Neural progenitor cell (in vitro differentiated cells): ENCODE measurements around the gene CRIP1. TPM values are rescaled to one million over a fixed set of nuclear protein-coding genes. Genes with fewer than 3 reads are reported as not detected.

Source experiments
- DNase-seq: peaks from one replicate; pipeline ENCODE4 v3.0.0-alpha.2; 2016; ENCODE audit warnings: low spot score
- H2AFZ ChIP-seq: fragments of 200-600 bp; sonication (generic); replicated peaks from 2 replicates; pipeline ENCODE4 v1.6.1; 2016; ENCODE audit warnings: antibody characterized with exemption
- H3F3A ChIP-seq: fragments of 200-600 bp; sonication (generic); 2 replicates; pipeline ENCODE4 v1.6.1; 2016; ENCODE audit warnings: antibody characterized with exemption, low read depth
- H3K27ac ChIP-seq: fragments of 200-600 bp; sonication (generic); 2 replicates; pipeline ENCODE4 v1.5.1; 2016; ENCODE audit warnings: mild to moderate bottlenecking
- H3K27me3 ChIP-seq: fragments of 200-600 bp; sonication (generic); 2 replicates; pipeline ENCODE4 v1.6.1; 2016; ENCODE audit warnings: mild to moderate bottlenecking, moderate library complexity
- H3K36me3 ChIP-seq: fragments of 200-600 bp; sonication (generic); 2 replicates; pipeline ENCODE4 v1.5.1; 2016
- H3K4me1 ChIP-seq: fragments of 200-600 bp; sonication (generic); 2 replicates; pipeline ENCODE4 v1.6.1; 2016; ENCODE audit warnings: mixed run types
- H3K4me2 ChIP-seq: fragments of 200-600 bp; sonication (generic); 2 replicates; pipeline ENCODE4 v1.6.1; 2016
- H3K4me3 ChIP-seq: fragments of 200-600 bp; sonication (generic); 2 replicates; pipeline ENCODE4 v1.5.1; 2016
- H3K79me2 ChIP-seq: fragments of 200-600 bp; sonication (generic); 2 replicates; pipeline ENCODE4 v1.6.1; 2016; ENCODE audit warnings: low read depth
- H3K9ac ChIP-seq: fragments of 200-600 bp; sonication (generic); 2 replicates; pipeline ENCODE4 v1.6.1; 2016
- H3K9me3 ChIP-seq: fragments of 200-600 bp; sonication (generic); 2 replicates; pipeline ENCODE4 v1.5.1; 2016; ENCODE audit warnings: low read depth
- H4K20me1 ChIP-seq: fragments of 200-600 bp; sonication (generic); 2 replicates; pipeline ENCODE4 v1.6.1; 2016; ENCODE audit warnings: low read depth
- H3K27ac Mint-ChIP-seq: 3 replicates; pipeline ENCODE4 v1.8.0; 2021; ENCODE audit warnings: mixed read lengths
- H3K27me3 Mint-ChIP-seq: 2 replicates; pipeline ENCODE4 v1.8.0; 2022; ENCODE audit warnings: low read depth, mild to moderate bottlenecking, inconsistent platforms, moderate library complexity, mixed read lengths; ENCODE audit not compliant: insufficient read depth
- H3K36me3 Mint-ChIP-seq: 3 replicates; pipeline ENCODE4 v1.8.0; 2021; ENCODE audit warnings: mixed read lengths
- H3K4me1 Mint-ChIP-seq: 3 replicates; pipeline ENCODE4 v1.8.0; 2021; ENCODE audit warnings: mixed read lengths
- H3K4me3 Mint-ChIP-seq: 3 replicates; pipeline ENCODE4 v1.8.0; 2021; ENCODE audit warnings: mild to moderate bottlenecking, moderate library complexity, mixed read lengths
- H3K9me3 Mint-ChIP-seq: 3 replicates; pipeline ENCODE4 v1.8.0; 2020; ENCODE audit warnings: mixed read lengths
- EZH2 ChIP-seq: fragments of 200-600 bp; sonication (generic); IDR thresholded peaks from 2 replicates; pipeline ENCODE4 v1.6.1; 2017; ENCODE audit warnings: antibody characterized with exemption, mild to moderate bottlenecking, moderate library complexity
- EZH2phosphoT487 ChIP-seq: fragments of 200-600 bp; sonication (generic); IDR thresholded peaks from 2 replicates; pipeline ENCODE4 v1.6.1; 2017; ENCODE audit warnings: antibody characterized with exemption
- total RNA-seq: library from RNA; depleted of rRNA; stranded (reverse); fragments of >200 nt; gene quantifications from 2 replicates; pipeline ENCODE4 v1.2.3, GENCODE V29; 2015; ENCODE audit warnings: low replicate concordance
- TF ChIP-seq, protein P1 (sequence below): fragments of 200-600 bp; sonication (generic); IDR thresholded peaks from 2 replicates; pipeline ENCODE4 v1.5.1; 2017; ENCODE audit warnings: antibody characterized with exemption, mild to moderate bottlenecking

CRIP1 gene
- total RNA-seq, 1 donor from 2014 or later = not detected

DNA sequence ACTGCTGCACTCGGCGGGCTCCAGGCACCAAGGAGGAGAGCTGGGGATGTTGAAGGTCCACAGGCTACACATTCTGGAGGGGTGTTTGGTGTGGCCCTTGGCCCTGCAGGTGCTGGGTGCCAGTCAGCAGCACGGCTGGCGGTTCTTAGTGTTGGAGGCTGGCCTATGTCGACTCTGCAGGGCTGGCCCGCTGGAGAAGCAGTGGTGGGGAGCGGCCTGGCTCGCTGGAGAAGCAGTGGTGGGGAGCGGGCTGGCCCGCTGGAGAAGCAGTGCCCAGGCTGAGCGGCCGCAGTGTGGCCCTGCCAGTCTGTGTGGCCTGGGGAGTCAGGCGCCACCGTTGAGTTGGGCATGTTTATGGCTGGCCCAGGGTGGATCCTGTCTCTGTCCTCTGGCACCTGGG is 39.7 kb upstream of the CRIP1 start:
- H3K9ac ChIP-seq = no peak overlapping the region
- no peak overlapping the region for H3K4me3 ChIP-seq
- no peaks in the 10 kb centered on the region for H3K27me3 Mint-ChIP-seq
- peak overlapping the region; percentile 17 for H3K27ac Mint-ChIP-seq
- H2AFZ ChIP-seq = no peak overlapping the region
- no peaks in the 10 kb centered on the region for H3K9me3 ChIP-seq
- no peaks in the 10 kb centered on the region for H3F3A ChIP-seq
- no peak for DNase-seq
- TF ChIP-seq, protein P1, sequence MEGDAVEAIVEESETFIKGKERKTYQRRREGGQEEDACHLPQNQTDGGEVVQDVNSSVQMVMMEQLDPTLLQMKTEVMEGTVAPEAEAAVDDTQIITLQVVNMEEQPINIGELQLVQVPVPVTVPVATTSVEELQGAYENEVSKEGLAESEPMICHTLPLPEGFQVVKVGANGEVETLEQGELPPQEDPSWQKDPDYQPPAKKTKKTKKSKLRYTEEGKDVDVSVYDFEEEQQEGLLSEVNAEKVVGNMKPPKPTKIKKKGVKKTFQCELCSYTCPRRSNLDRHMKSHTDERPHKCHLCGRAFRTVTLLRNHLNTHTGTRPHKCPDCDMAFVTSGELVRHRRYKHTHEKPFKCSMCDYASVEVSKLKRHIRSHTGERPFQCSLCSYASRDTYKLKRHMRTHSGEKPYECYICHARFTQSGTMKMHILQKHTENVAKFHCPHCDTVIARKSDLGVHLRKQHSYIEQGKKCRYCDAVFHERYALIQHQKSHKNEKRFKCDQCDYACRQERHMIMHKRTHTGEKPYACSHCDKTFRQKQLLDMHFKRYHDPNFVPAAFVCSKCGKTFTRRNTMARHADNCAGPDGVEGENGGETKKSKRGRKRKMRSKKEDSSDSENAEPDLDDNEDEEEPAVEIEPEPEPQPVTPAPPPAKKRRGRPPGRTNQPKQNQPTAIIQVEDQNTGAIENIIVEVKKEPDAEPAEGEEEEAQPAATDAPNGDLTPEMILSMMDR = no peak
- no peak for TF ChIP-seq EZH2
- no peak for TF ChIP-seq EZH2phosphoT487
- no peak overlapping the region for H3K4me3 Mint-ChIP-seq
- no peak overlapping the region for H3K4me2 ChIP-seq
- H4K20me1 ChIP-seq = peaks cover 53% of the 10 kb centered on the region
- H3K27ac ChIP-seq = no peak overlapping the region
- H3K79me2 ChIP-seq = peaks cover 16% of the 10 kb centered on the region
- no peaks in the 10 kb centered on the region for H3K9me3 Mint-ChIP-seq
- H3K27me3 ChIP-seq = no peaks in the 10 kb centered on the region
- H3K4me1 Mint-ChIP-seq = no peaks in the 10 kb centered on the region
- H3K36me3 Mint-ChIP-seq = peaks cover 4% of the 10 kb centered on the region
- H3K4me1 ChIP-seq = no peaks in the 10 kb centered on the region
- H3K36me3 ChIP-seq = no peaks in the 10 kb centered on the region

DNA sequence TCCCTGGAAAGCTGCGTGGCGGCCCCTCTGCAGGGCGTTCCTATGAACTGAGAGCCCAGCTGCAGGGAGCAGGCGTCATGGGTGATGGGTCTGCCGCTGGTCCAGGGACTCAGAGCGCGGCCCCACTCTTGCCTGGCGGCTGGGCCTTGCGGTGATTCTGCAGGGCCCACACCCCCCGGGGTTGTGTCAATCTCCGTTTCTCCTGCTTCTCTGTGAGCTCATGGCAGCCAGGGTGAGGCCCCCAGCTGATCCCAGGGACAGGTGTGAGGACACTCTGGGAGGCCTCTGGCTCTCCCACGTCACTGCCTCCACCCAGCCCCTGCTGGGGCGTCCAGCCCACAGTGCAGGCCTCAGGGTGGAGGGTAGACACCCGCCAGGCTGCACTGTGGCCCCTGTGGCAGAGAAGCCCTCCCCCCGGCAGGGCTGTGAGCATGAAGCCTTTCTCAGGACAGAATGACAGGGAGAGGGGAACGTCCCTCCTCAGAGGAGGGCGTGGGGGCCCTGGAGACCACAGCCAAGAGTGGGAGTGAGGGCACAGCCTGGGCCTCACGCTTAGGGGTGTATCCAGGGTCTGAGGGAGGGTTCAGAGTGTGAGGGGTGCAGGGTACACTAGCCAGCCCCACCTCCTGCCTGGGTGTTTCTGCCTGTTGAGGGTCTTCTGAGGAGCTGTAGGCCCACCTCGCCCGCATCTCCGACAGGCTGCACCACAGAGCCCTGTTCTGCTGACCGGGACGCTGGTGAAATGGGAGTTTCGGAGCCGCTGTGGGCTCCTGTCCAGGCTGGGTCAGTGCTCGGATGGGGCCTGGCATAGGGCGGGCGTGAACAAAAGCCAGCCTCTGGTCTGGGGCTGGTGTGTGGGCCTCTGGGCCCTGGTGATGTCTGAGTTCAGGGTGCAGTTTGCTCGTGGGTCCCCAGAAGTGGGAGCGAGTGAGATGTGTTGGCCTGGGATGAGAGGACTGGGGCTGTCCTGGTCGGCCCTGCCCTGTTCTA is 38.7 kb upstream of the CRIP1 start:
- no peaks in the 10 kb centered on the region for H3K4me1 ChIP-seq
- H3K27ac ChIP-seq = no peak overlapping the region
- peaks cover 16% of the 10 kb centered on the region for H3K79me2 ChIP-seq
- H3K9ac ChIP-seq = no peak overlapping the region
- no peak for DNase-seq
- no peaks in the 10 kb centered on the region for H3K36me3 ChIP-seq
- no peak overlapping the region for H3K27ac Mint-ChIP-seq
- H3K9me3 Mint-ChIP-seq = no peaks in the 10 kb centered on the region
- TF ChIP-seq, protein P1 = no peak
- TF ChIP-seq EZH2phosphoT487 = no peak
- no peak for TF ChIP-seq EZH2
- peaks cover 4% of the 10 kb centered on the region for H3K36me3 Mint-ChIP-seq
- no peak overlapping the region for H3K4me3 ChIP-seq
- peaks cover 53% of the 10 kb centered on the region for H4K20me1 ChIP-seq
- H3K4me1 Mint-ChIP-seq = no peaks in the 10 kb centered on the region
- no peak overlapping the region for H3K4me2 ChIP-seq
- H3K27me3 ChIP-seq = no peaks in the 10 kb centered on the region
- no peaks in the 10 kb centered on the region for H3K9me3 ChIP-seq
- H3K27me3 Mint-ChIP-seq = peaks cover 2% of the 10 kb centered on the region
- H3K4me3 Mint-ChIP-seq = no peak overlapping the region
- no peaks in the 10 kb centered on the region for H3F3A ChIP-seq
- H2AFZ ChIP-seq = no peak overlapping the region

DNA sequence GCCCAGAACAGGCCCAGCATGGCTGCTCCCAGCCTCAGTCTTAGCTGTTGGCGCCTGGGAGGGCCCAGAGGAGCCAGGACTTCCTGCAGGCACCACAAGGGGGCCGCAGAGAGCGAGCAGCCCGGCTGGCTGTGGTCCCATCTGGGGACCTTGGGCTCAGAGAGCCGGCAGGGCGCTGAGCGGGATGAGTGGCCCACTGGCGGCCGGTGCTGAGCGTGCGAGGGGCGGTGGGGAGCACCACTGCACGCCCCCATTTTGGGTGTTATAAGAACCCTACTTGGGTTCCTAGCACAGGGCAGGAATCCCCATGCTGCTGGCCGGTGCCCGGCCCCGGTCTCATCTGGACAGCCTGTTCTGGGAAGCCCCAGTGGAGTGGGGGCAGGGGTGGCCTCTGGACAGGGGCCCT is 38.0 kb upstream of the CRIP1 start:
- Histone ChIP-seq H4K20me1 (peaks cover 53% of the 10 kb centered on the region), H3K79me2 (peaks cover 16% of the 10 kb centered on the region), H3K9me3 (no peaks in the 10 kb centered on the region), H3K27me3 (no peaks in the 10 kb centered on the region), H2AFZ (no peak overlapping the region), H3K36me3 (no peaks in the 10 kb centered on the region), H3K9ac (no peak overlapping the region), H3F3A (no peaks in the 10 kb centered on the region), H3K4me1 (no peaks in the 10 kb centered on the region), H3K27ac (no peak overlapping the region), H3K4me3 (no peak overlapping the region), H3K4me2 (no peak overlapping the region)
- no peak for TF ChIP-seq EZH2
- TF ChIP-seq, protein P1 = peak; percentile 73
- TF ChIP-seq EZH2phosphoT487 = no peak
- Mint-ChIP-seq H3K9me3 (no peaks in the 10 kb centered on the region), H3K4me3 (no peak overlapping the region), H3K4me1 (no peaks in the 10 kb centered on the region), H3K36me3 (peaks cover 6% of the 10 kb centered on the region), H3K27ac (no peak overlapping the region), H3K27me3 (peaks cover 2% of the 10 kb centered on the region)
- peak; percentile 70 for DNase-seq
